HK-2 (cell line): ENCODE data around the gene KIAA1671.
A peak's percentile ranks its signal among the peaks of the same experiment; 100 is the strongest.

Experiments
- DNase-seq: peaks from one replicate; pipeline ENCODE4 v3.0.0-alpha.2; 2018; ENCODE audit not compliant: unreplicated experiment

KIAA1671 gene

GRCh38 chr22:25068707-25069106 is 116.2 kb downstream of the KIAA1671 start:
- DNase-seq: no peak

DNA sequence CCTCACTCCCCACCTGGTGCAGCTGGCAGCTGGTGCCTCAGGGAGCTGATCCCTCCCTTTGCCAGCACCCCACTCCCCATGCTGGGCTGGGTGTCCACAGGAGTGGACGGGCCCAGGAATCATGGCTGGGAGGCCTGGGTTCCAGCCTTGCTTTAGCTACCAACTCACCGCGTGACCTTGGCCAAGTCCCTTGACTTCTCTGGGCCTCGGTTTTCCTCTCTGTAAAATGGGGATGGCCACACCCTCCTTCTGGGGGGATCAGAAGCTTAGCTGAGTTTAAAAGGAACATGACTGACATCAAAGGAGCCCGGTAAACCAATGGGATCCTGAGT is 116.9 kb downstream of the KIAA1671 start:
- DNase-seq: no peak

DNA sequence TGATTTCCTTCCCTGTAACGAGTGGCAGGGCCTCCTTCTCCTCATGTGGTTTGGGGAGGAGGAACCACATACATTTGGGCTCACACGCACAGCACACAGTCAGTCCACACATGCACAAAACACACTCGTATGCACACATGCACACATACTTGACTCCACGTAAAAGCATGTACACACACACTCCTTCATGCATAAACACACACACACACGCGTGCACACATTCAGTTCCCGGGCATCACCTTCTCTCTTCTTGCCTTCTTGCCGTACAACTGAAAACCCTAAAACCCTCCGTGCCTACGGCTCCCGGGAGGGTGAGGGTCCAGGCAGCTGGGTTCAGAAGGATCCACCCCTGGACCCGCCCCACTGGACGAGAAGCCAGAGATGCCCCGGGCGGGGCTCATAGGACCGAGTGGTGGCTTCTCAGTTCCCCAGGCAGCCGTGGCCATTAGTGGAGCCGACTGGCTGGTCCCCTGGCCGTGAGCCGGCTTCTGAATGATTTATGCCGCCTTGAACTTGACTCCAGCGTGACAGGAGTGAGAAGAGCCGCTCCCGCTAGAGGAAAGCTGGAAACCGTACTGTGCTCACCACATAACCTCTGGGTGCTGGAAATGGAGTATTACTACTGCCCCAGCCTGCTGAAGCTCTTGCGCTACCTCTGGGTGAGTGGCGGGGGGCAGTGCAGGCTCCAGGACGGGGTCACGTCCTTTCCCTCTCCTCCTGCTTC is 117.4 kb downstream of the KIAA1671 start:
- no peak for DNase-seq

DNA sequence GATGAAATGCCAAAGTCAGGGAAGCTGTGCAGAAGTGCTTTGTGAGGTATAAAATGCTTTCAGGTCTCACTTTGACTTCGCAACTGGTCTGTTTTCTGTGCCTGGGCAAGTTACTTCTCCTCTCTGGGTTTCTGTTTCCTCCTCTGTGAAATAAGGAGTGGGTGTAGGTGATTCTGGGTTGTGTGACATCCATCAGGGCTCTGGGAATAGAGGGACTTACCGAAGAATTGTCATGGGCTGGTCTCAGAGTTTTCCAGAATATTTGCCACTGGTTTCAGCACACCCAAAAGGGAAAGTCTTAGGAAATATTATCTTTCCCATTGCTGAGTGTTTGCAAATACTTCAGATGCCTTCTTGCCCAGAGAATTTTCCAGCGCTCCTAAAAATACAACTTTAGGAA is 118.4 kb downstream of the KIAA1671 start:
- DNase-seq: no peak

DNA sequence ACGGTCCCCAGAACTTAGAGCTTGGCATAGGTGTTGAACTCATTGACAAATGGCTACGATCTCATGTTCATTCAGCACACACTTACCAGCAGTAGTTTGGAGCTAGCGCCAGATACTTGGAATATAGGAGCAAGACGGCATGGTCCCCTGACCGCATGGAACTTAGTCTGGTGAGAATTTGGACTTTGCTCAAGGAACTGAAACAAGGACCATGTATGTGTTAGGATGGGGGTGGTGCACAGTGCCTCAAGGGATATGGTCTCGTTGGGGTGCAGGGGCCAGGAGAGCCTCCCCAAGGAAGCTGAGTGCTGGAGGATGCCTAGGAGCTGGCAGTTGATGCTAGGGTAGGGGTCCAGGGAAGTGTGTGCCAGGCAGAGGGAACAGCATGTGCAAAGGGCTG is 119.2 kb downstream of the KIAA1671 start:
- no peak for DNase-seq

GRCh38 chr22:25072406-25072805 is 119.9 kb downstream of the KIAA1671 start:
- DNase-seq: no peak

DNA sequence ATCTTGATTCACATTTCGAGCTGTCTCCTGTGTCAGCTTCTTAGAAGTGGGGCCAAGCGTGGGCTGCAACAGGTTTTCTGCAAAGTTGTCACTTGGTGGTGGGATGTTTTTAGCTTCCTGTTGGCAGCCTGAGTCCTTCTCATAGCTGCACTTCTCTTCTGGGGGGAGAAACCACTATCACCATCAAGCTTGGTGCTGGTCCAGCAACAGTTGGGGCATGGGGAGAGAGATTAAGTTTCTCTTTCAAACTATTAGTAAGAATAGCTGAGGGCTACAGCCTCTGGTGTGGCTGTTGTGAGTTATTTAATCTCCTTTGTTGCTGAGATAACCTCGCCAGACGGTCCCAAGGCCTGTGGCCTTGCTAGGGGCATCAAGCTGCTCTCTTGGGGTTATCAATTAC is 123.8 kb downstream of the KIAA1671 start:
- DNase-seq: no peak

- no peak for DNase-seq
These were observed 124.5 kb downstream of the KIAA1671 start for GRCh38 chr22:25077056-25077455.

DNA sequence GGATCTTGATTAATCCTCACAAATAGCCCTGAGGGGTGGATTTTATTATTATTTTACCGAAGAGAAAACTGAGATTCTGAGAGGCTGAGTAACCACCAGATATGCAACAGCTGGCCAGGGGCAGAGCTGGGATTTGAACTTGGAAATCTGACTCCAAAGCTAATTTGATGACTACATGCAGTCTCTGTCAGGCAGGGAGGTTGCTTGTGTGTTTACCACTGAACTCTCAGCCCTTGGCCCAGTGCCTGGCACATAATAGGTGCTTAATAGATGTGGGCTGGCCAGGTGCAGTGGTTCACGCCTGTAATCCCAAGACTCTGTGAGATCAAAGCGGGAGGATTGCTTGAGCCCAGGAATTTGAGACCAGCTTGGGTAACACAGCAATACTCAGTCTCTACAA is 125.4 kb downstream of the KIAA1671 start:
- DNase-seq: no peak

DNA sequence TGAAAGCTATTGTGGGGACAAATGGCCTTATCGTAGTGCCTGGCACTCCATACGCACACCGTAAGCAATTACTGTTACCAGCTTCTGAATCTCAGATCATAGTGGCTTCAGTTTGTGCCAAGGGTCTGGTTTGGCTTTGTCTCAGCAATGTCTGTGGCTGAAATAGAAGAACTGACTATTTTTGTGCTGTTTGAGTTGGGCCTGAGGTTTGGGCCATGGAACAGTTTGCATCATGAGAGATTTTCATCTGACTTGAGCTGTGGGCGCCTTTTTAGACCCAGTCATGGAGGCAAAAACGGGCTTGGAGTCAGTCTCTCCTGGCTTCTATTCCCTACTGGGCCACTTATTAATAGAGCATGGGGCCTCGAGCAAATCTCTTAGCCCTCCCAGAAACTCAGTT is 126.1 kb downstream of the KIAA1671 start:
- DNase-seq: no peak

DNA sequence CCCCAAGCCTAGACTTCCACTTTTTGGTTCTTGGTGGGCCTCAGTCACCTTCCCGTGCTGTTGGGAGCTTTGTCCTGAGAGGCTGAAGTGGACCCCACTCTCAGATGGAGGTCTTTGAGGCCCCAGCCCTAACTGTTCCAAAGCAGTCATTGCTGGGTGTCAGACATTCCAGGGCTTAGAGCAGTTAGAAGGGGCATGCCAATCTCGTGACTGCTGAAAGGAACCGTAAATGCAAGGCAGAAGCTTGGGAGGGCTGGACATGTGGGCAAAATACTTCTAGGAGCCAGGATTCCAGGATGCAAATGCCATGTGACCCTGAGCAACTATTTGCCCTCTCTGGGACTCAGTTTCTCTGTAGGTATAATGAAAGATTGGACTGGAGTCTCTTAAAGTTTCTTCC is 128.3 kb downstream of the KIAA1671 start:
- no peak for DNase-seq

DNA sequence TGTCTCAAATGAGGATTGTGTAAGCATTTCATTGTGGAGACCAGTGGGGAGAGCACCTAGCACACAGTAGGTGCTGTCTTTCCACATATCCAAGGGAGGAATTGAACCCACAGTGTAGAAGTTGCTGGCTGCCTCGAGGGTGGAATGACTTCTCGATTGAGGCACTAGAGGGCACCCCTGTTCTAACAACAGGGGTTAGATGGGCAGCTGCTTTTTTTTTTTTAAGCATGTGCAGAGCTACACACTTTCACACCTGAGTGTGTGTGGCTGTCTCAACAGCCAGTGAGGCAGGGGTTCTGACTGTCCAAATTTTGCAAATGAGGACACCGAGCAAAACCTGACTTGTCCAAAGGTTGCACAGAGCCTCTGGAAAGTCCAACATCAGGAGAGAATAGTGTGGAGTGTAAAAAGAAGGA is 128.9 kb downstream of the KIAA1671 start:
- DNase-seq: peak; percentile 11

GRCh38 chr22:25082096-25082495 is 129.6 kb downstream of the KIAA1671 start:
- DNase-seq: no peak

- no peak for DNase-seq
These were observed 130.7 kb downstream of the KIAA1671 start for GRCh38 chr22:25083056-25083806.

DNA sequence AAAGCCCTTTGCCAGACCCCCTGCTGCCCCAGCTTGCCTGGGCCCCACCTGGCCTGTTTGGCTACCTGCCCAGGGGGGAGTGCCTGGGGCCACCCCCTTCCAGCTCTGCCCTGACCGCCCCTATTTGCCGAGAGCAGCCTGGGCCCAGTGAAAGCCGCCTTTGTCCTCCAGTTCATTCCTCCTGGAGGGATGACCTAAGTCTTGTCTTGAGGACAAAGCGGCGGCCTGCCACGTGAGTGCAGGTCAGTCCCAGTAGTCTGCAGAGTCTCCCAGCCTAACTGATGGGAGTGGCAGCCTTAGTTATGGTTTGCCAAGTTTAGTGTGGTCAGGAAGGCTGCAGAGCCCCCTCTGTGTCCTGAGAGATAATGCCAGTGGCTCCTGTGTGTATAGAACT is 131.3 kb downstream of the KIAA1671 start:
- no peak for DNase-seq

DNA sequence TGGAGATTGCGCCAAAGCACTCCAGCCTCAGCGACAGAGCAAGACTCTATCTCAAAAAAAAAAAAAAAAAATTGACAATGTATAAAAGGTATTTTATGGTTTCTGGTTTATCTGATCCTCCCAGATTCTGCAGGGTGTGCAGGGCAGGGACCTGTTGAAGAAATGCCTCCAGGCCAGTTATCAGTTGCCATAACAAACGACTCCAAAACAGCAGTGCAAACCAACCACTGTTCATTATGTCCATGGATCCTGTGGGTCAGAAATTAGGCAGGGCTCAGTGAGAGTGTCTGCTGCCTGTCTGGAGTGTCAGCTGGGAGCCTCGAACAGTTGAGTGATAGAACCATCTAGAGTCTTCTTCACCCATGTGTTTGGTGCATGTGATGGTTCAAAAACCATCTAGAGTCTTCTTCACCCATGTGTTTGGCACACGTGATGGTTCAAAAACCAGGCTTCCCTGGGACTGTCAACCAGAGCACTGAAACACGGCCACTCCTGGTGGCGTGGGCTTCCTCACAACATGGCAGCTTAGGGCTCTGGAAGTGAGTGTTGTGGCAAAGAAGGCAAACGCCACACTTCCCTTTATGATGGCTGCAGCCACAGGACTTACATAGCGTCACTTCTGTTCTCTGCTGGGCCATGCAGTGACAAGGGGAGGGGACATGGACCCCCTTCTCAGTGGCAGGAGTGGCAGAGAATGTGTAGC is 132.0 kb downstream of the KIAA1671 start:
- no peak for DNase-seq

DNA sequence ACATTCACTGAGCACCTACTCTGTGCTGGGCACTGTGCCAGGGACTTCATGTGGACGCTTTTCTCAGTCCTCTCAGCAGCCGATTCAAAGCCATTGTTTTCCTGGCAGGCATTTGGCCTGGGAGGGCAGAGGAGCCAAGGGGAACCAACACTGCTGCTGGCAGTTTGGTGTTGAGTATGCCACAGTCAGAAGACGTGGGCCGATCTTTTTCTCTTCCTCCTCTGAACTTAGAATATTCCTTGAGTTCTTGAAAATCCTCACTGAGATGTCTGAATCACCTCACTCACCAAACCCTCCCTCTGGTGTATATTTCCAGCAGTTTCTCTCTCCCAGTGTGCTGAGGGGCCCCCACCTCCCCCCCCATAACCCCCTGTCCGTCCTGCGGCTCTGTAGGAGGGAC is 132.6 kb downstream of the KIAA1671 start:
- no peak for DNase-seq

DNA sequence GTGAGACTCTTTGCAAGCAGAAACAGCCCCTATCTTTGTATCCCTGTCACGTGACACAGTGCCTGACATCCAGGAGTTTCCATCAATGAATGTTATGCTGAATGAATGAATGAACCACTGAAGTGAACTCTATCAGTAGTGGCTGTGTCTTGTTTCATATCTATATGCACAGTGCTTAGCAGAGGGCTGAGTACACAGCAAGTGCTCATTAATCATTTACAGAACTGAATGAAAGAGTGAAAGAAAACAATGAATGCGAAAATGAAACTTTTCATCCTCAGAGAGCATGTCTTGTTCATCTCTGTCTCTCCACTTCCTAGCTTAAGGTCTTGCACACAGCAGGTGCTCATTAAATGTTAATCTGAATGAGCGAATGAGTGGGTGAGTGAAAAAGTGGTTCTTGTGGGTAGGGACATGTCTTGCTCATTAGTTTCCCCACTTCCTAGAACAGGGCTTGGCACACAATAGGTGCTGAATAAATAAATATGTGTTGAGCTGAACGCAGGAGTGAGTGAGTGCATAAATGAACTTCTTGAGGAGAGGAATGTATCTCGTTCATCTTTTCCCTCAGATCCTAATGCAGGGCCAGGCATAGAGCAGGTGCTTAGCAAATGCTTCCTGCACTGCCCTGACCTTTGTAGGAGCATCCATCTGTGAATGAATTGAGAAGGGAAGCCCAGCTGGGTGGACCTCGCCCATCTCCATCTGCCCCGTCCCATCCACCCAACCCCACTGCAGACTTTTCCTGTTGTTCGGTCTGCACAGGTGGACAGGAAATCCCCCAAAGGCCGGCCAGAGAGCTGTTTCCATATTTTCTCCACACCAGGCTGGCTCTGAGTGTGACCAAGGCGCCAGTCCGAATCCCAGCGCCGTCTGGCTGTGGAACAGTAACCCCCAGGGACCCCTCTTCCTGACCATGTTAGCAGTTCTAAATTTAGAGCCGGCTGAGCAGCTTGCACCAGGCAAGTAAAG is 133.7 kb downstream of the KIAA1671 start:
- DNase-seq: no peak

DNA sequence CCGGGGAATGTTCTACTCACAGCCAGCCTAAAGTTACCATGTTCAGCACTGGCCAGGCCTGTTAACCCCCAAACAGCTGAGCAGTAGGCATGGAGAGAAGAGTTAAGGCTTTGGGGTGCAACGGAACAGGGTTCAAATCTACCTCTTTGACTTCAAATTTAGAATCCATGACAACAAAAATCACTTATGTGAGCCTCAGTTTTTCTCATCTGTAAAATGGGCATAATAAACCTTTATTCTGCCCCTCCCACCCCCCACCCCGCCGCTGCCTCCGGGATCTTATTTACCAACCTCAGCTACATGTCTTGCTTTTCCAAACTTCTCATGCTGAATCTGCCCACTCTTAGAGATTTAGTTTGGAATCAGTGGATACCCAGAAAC is 134.4 kb downstream of the KIAA1671 start:
- DNase-seq: no peak

- DNase-seq: no peak
These were observed 137.8 kb downstream of the KIAA1671 start for GRCh38 chr22:25090225-25090890.

GRCh38 chr22:25091458-25091857 is 138.9 kb downstream of the KIAA1671 start:
- no peak for DNase-seq
